Measurements from ENCODE around the gene EVC.

Gene EVC

GRCh38 chr4:5713861-5714260 is 2.9 kb downstream of the EVC start:
- Histone ChIP-seq H3K9me2 (replicated peaks; ENCODE audit: insufficient read depth, low read length) (no peaks in the 10 kb centered on the region), H3K79me2 (ENCODE audit: low read length) (peaks cover 68% of the 10 kb centered on the region), H3K36me3 (replicated peaks; ENCODE audit: insufficient read depth, low read length) (no peaks in the 10 kb centered on the region), H3K27me3 (replicated peaks; ENCODE audit: insufficient read depth, low read length) (no peaks in the 10 kb centered on the region), H3K9ac (ENCODE audit: low read length) (no peak overlapping the region), H3K4me2 (ENCODE audit: low read depth, low read length) (no peak overlapping the region), H3K27ac (ENCODE audit: low read length) (no peak overlapping the region), H3K9me3 (replicated peaks; ENCODE audit: insufficient read depth, low read length) (no peaks in the 10 kb centered on the region), H2AFZ (ENCODE audit: low read length) (no peak overlapping the region), H3F3A (ENCODE audit: insufficient read depth, low read length) (peaks cover 26% of the 10 kb centered on the region), H4K20me1 (ENCODE audit: insufficient read depth, low read length) (no peaks in the 10 kb centered on the region), H3K4me1 (ENCODE audit: low read length) (peaks cover 21% of the 10 kb centered on the region; the same call in 1 of the 2 replicates), H3K4me3 (ENCODE audit: low read length) (no peak overlapping the region)
- TF ChIP-seq EZH2 (optimal IDR thresholded peaks at IDR 0.05; ENCODE audit: low read depth, low read length) = no peak
- TF ChIP-seq EZH2phosphoT487 (IDR thresholded peaks at IDR 0.05; ENCODE audit: low read length) = no peak
- TF ChIP-seq CTCF (IDR thresholded peaks at IDR 0.05; ENCODE audit: low read length) = no peak
- DNase-seq = no peak

GRCh38 chr4:5715357-5715756 is 4.4 kb downstream of the EVC start:
- no peak overlapping the region for H3K27ac ChIP-seq (ENCODE audit: low read length)
- no peaks in the 10 kb centered on the region for H4K20me1 ChIP-seq (ENCODE audit: insufficient read depth, low read length)
- peaks cover 14% of the 10 kb centered on the region; the same call in 1 of the 2 replicates for H3F3A ChIP-seq (ENCODE audit: insufficient read depth, low read length)
- no peaks in the 10 kb centered on the region for H3K27me3 ChIP-seq (replicated peaks; ENCODE audit: insufficient read depth, low read length)
- no peak for DNase-seq
- no peak overlapping the region for H2AFZ ChIP-seq (ENCODE audit: low read length)
- no peak for TF ChIP-seq EZH2 (optimal IDR thresholded peaks at IDR 0.05; ENCODE audit: low read depth, low read length)
- H3K4me2 ChIP-seq (ENCODE audit: low read depth, low read length) = no peak overlapping the region
- H3K9me2 ChIP-seq (replicated peaks; ENCODE audit: insufficient read depth, low read length) = no peaks in the 10 kb centered on the region
- no peak overlapping the region for H3K4me3 ChIP-seq (ENCODE audit: low read length)
- H3K9ac ChIP-seq (ENCODE audit: low read length) = no peak overlapping the region
- H3K79me2 ChIP-seq (ENCODE audit: low read length) = peaks cover 83% of the 10 kb centered on the region
- no peaks in the 10 kb centered on the region for H3K9me3 ChIP-seq (replicated peaks; ENCODE audit: insufficient read depth, low read length)
- no peaks in the 10 kb centered on the region for H3K36me3 ChIP-seq (replicated peaks; ENCODE audit: insufficient read depth, low read length)
- peaks cover 6% of the 10 kb centered on the region; the same call in 1 of the 2 replicates for H3K4me1 ChIP-seq (ENCODE audit: low read length)

- no peak overlapping the region for H3K27ac ChIP-seq (ENCODE audit: low read length)
- no peak for DNase-seq
- peaks cover 91% of the 10 kb centered on the region for H3K79me2 ChIP-seq (ENCODE audit: low read length)
- TF ChIP-seq EZH2phosphoT487 (IDR thresholded peaks at IDR 0.05; ENCODE audit: low read length) (no peak), EZH2 (optimal IDR thresholded peaks at IDR 0.05; ENCODE audit: low read depth, low read length) (no peak), CTCF (IDR thresholded peaks at IDR 0.05; ENCODE audit: low read length) (no peak)
- 0 out of 2 replicates have a peak, but pooled peaks cover 2% of the 10 kb centered on the region for H3K4me1 ChIP-seq (ENCODE audit: low read length)
- H3K27me3 ChIP-seq (replicated peaks; ENCODE audit: insufficient read depth, low read length) = no peaks in the 10 kb centered on the region
- H3F3A ChIP-seq (ENCODE audit: insufficient read depth, low read length) = peaks cover 8% of the 10 kb centered on the region; the same call in 1 of the 2 replicates
- no peaks in the 10 kb centered on the region for H4K20me1 ChIP-seq (ENCODE audit: insufficient read depth, low read length)
- H2AFZ ChIP-seq (ENCODE audit: low read length) = no peak overlapping the region
- no peak overlapping the region for H3K4me3 ChIP-seq (ENCODE audit: low read length)
- H3K4me2 ChIP-seq (ENCODE audit: low read depth, low read length) = no peak overlapping the region
- no peaks in the 10 kb centered on the region for H3K36me3 ChIP-seq (replicated peaks; ENCODE audit: insufficient read depth, low read length)
- no peaks in the 10 kb centered on the region for H3K9me2 ChIP-seq (replicated peaks; ENCODE audit: insufficient read depth, low read length)
- no peaks in the 10 kb centered on the region for H3K9me3 ChIP-seq (replicated peaks; ENCODE audit: insufficient read depth, low read length)
- H3K9ac ChIP-seq (ENCODE audit: low read length) = no peak overlapping the region
Measured at GRCh38 chr4:5716391-5716790, 5.4 kb downstream of the EVC start.

- H3K27me3 ChIP-seq (replicated peaks; ENCODE audit: insufficient read depth, low read length) = no peaks in the 10 kb centered on the region
- no peak overlapping the region for H3K4me2 ChIP-seq (ENCODE audit: low read depth, low read length)
- no peaks in the 10 kb centered on the region for H3K9me3 ChIP-seq (replicated peaks; ENCODE audit: insufficient read depth, low read length)
- H2AFZ ChIP-seq (ENCODE audit: low read length) = no peak overlapping the region
- peaks cover 1% of the 10 kb centered on the region; the same call in 1 of the 2 replicates for H3F3A ChIP-seq (ENCODE audit: insufficient read depth, low read length)
- H3K4me3 ChIP-seq (ENCODE audit: low read length) = no peak overlapping the region
- H3K4me1 ChIP-seq (ENCODE audit: low read length) = no peaks in the 10 kb centered on the region
- peaks cover 88% of the 10 kb centered on the region for H3K79me2 ChIP-seq (ENCODE audit: low read length)
- no peak overlapping the region for H3K27ac ChIP-seq (ENCODE audit: low read length)
- no peaks in the 10 kb centered on the region for H3K36me3 ChIP-seq (replicated peaks; ENCODE audit: insufficient read depth, low read length)
- H3K9me2 ChIP-seq (replicated peaks; ENCODE audit: insufficient read depth, low read length) = no peaks in the 10 kb centered on the region
- no peak for TF ChIP-seq EZH2 (optimal IDR thresholded peaks at IDR 0.05; ENCODE audit: low read depth, low read length)
- TF ChIP-seq CTCF (IDR thresholded peaks at IDR 0.05; ENCODE audit: low read length) = no peak
- no peak for TF ChIP-seq EZH2phosphoT487 (IDR thresholded peaks at IDR 0.05; ENCODE audit: low read length)
- DNase-seq = no peak
- H3K9ac ChIP-seq (ENCODE audit: low read length) = no peak overlapping the region
- no peaks in the 10 kb centered on the region for H4K20me1 ChIP-seq (ENCODE audit: insufficient read depth, low read length)
Measured at GRCh38 chr4:5717449-5718158, 6.6 kb downstream of the EVC start.

Measured in MM.1S (cell line).